CD4-positive, alpha-beta T cell treated with Interleukin-4 for 4 hours (primary cell): ENCODE results near the gene WDTC1.

Experiments used
- DNase-seq: peaks from one replicate; pipeline ENCODE4 v3.0.0-alpha.2; 2020

WDTC1 gene

DNA sequence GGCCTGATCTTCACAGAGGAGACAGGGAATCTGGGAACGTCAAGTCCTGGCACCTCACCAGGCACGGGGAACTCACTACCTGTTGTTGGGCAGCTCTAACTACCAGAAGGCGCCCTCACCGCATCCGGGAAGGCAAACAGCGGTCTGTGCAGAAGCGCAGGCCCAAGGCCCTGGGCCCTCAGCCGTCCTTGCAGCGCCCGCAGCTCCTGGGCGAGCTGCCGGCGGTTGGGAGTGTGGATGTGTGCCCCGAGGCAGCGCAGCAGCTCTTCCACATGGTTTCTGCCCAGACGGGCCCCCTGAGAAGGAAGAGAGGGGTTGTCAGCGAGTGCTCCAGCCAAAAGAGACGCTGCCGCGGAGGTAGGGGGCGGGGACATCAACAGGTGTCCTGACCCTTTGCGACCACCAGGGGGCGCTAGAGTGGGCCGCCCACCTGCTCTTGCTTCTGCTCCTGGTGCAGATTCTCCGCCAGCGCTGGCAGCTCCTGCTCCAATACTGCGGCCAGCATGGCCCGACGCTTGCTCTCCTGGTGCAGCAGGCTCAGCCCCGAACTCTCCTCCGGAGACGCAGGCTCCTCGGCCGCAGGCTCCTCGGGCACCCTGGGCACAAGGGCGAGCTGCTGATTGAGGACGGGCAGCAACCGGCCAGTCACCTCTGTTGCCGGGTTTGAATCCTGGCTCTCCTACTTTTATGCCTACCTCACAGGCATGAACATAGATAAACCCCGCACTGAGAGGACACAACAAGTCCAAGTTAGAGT is 123.0 kb downstream of the WDTC1 start:
- peak; percentile 75 for DNase-seq
